Stimulated activated naive CD8-positive, alpha-beta T cell treated with anti-CD3 and anti-CD28 coated beads, Interleukin-15, amount 100 ng/mL, for 72 hours (primary cell): ENCODE measurements around the gene RANGAP1.

Experiments
- ATAC-seq: fragments of 150-1000 bp; cut with Tn5 transposase; 2 replicates; pipeline ENCODE4 v1.10.0; 2021; ENCODE audit warnings: mild to moderate bottlenecking, moderate library complexity
- DNase-seq, 2 donors: peaks; one replicate each; pipeline ENCODE4 v3.0.0; 2021 to 2022
- H3K27ac Mint-ChIP-seq, 2 donors: one replicate each; pipeline ENCODE4 v1.8.0; 2022; ENCODE audit warnings: mild to moderate bottlenecking in 2 of 2, mixed read lengths in 2 of 2, moderate library complexity in 2 of 2
- H3K27me3 Mint-ChIP-seq: one replicate; pipeline ENCODE4 v1.8.0; 2022; ENCODE audit warnings: mixed read lengths
- H3K4me1 Mint-ChIP-seq: one replicate; pipeline ENCODE4 v1.8.0; 2022; ENCODE audit warnings: mild to moderate bottlenecking, mixed read lengths
- H3K4me3 Mint-ChIP-seq, 2 donors: one replicate each; pipeline ENCODE4 v1.8.0; 2022; ENCODE audit warnings: mild to moderate bottlenecking in 2 of 2, mixed read lengths in 2 of 2, moderate library complexity in 1 of 2
- H3K9me3 Mint-ChIP-seq, 2 donors: one replicate each; pipeline ENCODE4 v1.8.0; 2022; ENCODE audit warnings: mixed read lengths in 2 of 2

Gene RANGAP1

DNA sequence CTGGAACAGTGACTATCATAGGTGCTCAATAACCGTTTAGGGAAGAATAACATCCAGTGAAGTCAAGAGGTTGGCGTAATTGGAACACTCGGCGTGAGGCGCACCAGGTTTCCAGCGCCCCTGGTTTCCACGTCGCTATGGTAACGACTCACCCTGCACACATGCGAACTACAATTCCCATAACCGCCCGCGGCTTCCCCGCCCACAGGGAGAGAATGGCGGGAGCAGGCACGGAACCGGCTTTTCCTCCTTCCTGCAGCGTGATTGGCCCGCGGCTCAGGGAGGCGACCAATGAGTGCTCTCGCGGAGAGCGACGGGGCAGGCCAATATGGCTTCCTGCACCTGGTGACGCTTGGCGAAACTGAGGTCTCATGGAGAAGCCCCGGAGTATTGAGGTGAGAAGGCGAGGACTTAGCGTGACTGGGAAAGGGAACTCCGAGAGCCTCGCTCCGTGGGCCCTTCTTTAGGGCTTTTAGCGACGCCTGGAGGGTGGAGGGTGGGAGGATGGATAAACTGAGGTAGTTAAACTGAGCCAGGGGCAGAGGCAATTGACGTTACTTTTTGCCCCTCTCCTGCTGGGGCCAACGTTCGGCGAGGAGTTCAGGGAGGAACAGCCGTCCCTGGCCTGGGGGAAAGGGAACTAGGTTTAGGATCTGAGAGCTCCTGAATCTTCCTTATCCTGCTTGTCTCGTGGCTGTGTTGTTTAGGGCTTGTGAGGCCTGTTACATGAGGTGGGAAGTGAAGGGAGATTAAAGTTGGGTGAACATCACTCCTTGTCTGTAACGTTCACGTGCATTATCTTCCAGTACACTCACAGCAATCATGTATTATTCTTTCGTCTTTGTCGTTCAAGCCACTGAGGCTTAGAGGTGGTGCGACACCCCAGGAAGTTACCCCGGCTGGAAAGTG is 80.7 kb downstream of the RANGAP1 start, which contains the start of gene L3MBTL2:
Gene L3MBTL2 (plus strand): TSS at position 321 of the 909 bp plus-strand sequence. CDS start 51 bp downstream, at position 372.
- DNase-seq (peak; percentile 96 to 98), ATAC-seq (peak; percentile 100)
- Mint-ChIP-seq H3K27me3 (peaks cover 12% of the 10 kb centered on the region), H3K27ac (peak within 1 kb of the TSS; percentile 88 to 95), H3K4me3 (peak within 1 kb of the TSS; percentile 84 to 90), H3K9me3 (no peaks in the 10 kb centered on the region), H3K4me1 (peaks cover 47% of the 10 kb centered on the region)

DNA sequence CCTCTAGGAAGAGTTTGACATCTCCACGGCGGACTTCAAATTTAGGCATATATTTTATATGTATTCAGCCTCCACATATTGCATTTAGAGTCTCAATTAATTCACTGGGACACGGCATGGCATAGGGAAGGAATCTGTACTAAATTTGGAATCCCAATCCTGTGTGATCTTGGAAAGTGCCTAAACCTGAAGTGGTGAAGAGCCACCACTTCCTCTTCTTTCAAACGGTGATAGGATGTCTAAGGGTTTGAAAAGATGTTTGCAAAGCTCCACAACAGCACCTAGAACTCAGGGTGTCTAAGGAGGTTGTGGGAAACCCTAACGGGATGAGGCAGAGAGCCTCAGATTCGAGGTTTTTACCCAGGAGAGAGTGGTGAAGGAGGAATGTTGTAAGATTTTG is 81.9 kb downstream of the RANGAP1 start:
- DNase-seq (no peak), ATAC-seq (no peak)
- peaks cover 47% of the 10 kb centered on the region for H3K4me1 Mint-ChIP-seq
- peak overlapping the region in 1 of 2 donors; percentile 28 for H3K4me3 Mint-ChIP-seq
- no peak overlapping the region for H3K27ac Mint-ChIP-seq
- H3K27me3 Mint-ChIP-seq = peaks cover 21% of the 10 kb centered on the region
- no peaks in the 10 kb centered on the region for H3K9me3 Mint-ChIP-seq

DNA sequence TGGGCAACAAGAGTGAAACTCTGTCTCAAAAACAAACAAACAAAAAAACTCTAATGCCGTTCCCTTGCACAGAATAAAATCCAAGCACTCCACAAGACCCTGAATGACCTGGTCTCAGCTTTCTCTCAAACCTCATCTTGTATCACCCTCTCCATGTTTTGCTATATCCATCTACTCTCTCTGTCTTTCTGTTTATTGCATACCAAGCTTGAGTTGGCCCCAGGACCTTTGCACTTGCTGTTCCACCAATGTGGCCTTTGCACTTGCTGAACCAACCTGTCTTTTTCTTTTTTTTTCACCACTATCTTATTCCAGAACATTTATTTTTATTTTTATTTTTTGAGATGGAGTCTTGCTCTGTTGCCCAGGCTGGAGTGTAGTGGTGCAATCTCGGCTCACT is 82.9 kb downstream of the RANGAP1 start:
- no peak for ATAC-seq
- peaks cover 22% of the 10 kb centered on the region for H3K27me3 Mint-ChIP-seq
- H3K9me3 Mint-ChIP-seq = no peaks in the 10 kb centered on the region
- no peak overlapping the region for H3K4me3 Mint-ChIP-seq
- H3K27ac Mint-ChIP-seq = peak overlapping the region in 1 of 2 donors; percentile 37
- H3K4me1 Mint-ChIP-seq = peaks cover 45% of the 10 kb centered on the region
- no peak for DNase-seq

- Mint-ChIP-seq H3K9me3 (no peaks in the 10 kb centered on the region), H3K4me3 (no peak overlapping the region), H3K27me3 (peaks cover 22% of the 10 kb centered on the region), H3K4me1 (peaks cover 32% of the 10 kb centered on the region), H3K27ac (no peak overlapping the region)
- ATAC-seq (no peak), DNase-seq (no peak)
These were observed 84.8 kb downstream of the RANGAP1 start for GRCh38 chr22:41201141-41201540.

GRCh38 chr22:41198027-41198580 is 87.9 kb downstream of the RANGAP1 start:
- peak; percentile 58 for ATAC-seq
- H3K27me3 Mint-ChIP-seq = peaks cover 10% of the 10 kb centered on the region
- peak; percentile 33 to 43 for DNase-seq
- peak overlapping the region; percentile 85 to 91 for H3K4me3 Mint-ChIP-seq
- H3K4me1 Mint-ChIP-seq = peaks cover 11% of the 10 kb centered on the region
- peak overlapping the region in 1 of 2 donors; percentile 82 for H3K27ac Mint-ChIP-seq
- H3K9me3 Mint-ChIP-seq = no peaks in the 10 kb centered on the region

DNA sequence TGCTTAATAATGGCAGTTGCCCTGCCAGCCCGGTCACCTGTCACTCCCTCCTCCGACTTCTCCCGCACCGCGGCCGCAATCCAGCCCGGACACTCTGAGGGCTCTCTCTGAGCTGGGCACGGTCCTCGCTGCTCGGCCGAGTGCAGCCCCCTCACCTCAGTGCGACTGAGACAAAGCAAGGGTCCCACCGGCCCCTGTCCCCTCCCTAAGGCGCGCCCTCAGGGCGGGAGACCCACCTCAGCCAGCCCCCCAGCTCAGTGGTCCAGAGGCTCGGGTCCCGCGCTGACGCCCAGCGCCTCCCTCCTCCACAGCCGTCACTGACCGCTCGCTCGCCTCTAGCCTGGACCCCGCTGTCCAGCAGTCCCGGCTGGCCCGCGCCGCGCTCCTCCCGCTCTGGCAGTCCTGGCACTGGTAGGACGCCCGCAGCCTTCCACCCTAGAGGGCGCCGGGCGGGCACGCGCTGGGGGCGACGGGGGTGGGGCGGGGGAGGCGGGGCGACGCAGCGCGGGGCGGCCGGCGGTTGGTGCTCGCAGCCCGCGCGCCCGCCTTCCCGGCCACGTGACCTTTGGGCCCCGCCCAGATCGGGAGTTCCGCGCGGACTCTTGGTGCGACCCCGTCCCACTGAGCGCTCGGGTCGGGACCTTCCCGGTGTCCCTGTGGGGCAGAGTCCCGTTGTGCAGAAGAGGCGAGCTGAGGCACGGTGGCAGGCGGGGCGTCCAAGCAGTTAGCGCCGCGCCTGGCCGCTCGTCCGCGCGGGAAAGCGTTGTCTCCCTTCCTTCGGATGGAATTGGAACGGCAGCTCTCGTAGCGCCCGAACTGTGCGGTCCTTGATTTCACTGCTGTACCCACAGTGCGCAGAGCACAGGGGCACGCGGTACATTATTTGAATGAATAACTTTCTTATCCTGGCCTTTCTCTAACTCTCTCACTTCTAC is 88.7 kb downstream of the RANGAP1 start:
- H3K9me3 Mint-ChIP-seq = no peaks in the 10 kb centered on the region
- H3K27ac Mint-ChIP-seq = peak overlapping the region in 1 of 2 donors; percentile 96
- peaks cover 11% of the 10 kb centered on the region for H3K4me1 Mint-ChIP-seq
- H3K27me3 Mint-ChIP-seq = peaks cover 9% of the 10 kb centered on the region
- ATAC-seq (peak; percentile 94), DNase-seq (peak; percentile 69 to 70)
- peak overlapping the region; percentile 85 to 91 for H3K4me3 Mint-ChIP-seq
